ENCODE results near the gene FMO1.

Gene FMO1

GRCh38 chr1:171258943-171259342 is 10.6 kb downstream of the FMO1 start:
- no peak overlapping the region for H3K4me3 ChIP-seq (replicated peaks; ENCODE audit: low read depth, low read length)
- TF ChIP-seq CTCF (IDR thresholded peaks at IDR 0.05; ENCODE audit: insufficient read depth, low read length, poor library complexity, severe bottlenecking) = no peak
- no peaks in the 10 kb centered on the region for H3K36me3 ChIP-seq (ENCODE audit: control insufficient read depth, insufficient read depth, low read length)
- H3K27me3 ChIP-seq (replicated peaks; ENCODE audit: control insufficient read depth, insufficient read depth, low read length) = no peaks in the 10 kb centered on the region
- no peak for DNase-seq (ENCODE audit: extremely low read depth, insufficient read length)

GRCh38 chr1:171261336-171261735 is 13.0 kb downstream of the FMO1 start:
- H3K27me3 ChIP-seq (replicated peaks; ENCODE audit: control insufficient read depth, insufficient read depth, low read length) = no peaks in the 10 kb centered on the region
- no peak overlapping the region for H3K4me3 ChIP-seq (replicated peaks; ENCODE audit: low read depth, low read length)
- no peak for TF ChIP-seq CTCF (IDR thresholded peaks at IDR 0.05; ENCODE audit: insufficient read depth, low read length, poor library complexity, severe bottlenecking)
- no peaks in the 10 kb centered on the region for H3K36me3 ChIP-seq (ENCODE audit: control insufficient read depth, insufficient read depth, low read length)
- no peak for DNase-seq (ENCODE audit: extremely low read depth, insufficient read length)

GRCh38 chr1:171263901-171264300 is 15.6 kb downstream of the FMO1 start:
- Histone ChIP-seq H3K36me3 (ENCODE audit: control insufficient read depth, insufficient read depth, low read length) (no peaks in the 10 kb centered on the region), H3K27me3 (replicated peaks; ENCODE audit: control insufficient read depth, insufficient read depth, low read length) (no peaks in the 10 kb centered on the region), H3K4me3 (replicated peaks; ENCODE audit: low read depth, low read length) (no peak overlapping the region)
- no peak for TF ChIP-seq CTCF (IDR thresholded peaks at IDR 0.05; ENCODE audit: insufficient read depth, low read length, poor library complexity, severe bottlenecking)
- DNase-seq (ENCODE audit: extremely low read depth, insufficient read length) = no peak

DNA sequence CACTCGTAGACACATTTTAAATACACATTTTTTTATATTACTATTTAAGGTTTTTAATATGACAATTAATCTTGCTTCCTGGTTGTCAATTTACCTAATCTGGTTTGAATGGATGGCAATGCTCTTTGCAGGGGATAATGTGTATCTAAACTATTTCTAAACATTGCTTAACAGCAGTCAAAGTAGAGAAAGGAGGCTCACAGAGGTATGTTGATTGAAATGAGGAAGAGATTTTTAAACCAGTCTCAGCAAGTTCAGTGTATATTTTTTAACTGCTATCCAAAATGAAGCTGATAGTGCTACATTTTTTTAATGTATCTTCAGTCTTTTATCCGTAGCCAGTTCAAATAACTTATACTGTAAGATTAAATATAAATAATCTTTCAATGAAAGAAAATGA is 17.4 kb downstream of the FMO1 start:
- no peak for DNase-seq (ENCODE audit: extremely low read depth, insufficient read length)
- no peak for TF ChIP-seq CTCF (IDR thresholded peaks at IDR 0.05; ENCODE audit: insufficient read depth, low read length, poor library complexity, severe bottlenecking)
- Histone ChIP-seq H3K4me3 (replicated peaks; ENCODE audit: low read depth, low read length) (no peak overlapping the region), H3K36me3 (ENCODE audit: control insufficient read depth, insufficient read depth, low read length) (no peaks in the 10 kb centered on the region), H3K27me3 (replicated peaks; ENCODE audit: control insufficient read depth, insufficient read depth, low read length) (no peaks in the 10 kb centered on the region)

DNA sequence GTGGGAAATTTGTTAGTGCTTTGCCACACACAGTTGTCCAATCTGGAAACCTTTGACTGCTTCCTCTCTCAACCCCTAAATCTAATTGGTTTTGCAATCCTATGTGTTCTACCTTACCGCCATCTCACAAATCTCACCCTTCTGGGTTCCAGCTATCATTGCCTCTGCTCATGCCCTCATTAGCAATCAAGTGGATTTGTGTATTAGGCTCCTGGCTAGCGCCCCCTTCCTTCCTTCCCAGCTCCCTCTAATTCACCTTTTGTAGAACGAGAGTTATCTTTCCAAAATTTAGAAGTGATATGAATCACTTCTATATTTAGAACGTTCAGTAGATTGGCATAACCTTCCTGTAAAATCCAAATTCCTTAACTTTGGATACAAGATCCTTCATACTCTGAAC is 18.6 kb downstream of the FMO1 start:
- Histone ChIP-seq H3K36me3 (ENCODE audit: control insufficient read depth, insufficient read depth, low read length) (no peaks in the 10 kb centered on the region), H3K4me3 (replicated peaks; ENCODE audit: low read depth, low read length) (no peak overlapping the region), H3K27me3 (replicated peaks; ENCODE audit: control insufficient read depth, insufficient read depth, low read length) (no peaks in the 10 kb centered on the region)
- peak; percentile 7 for TF ChIP-seq CTCF (IDR thresholded peaks at IDR 0.05; ENCODE audit: insufficient read depth, low read length, poor library complexity, severe bottlenecking)
- no peak for DNase-seq (ENCODE audit: extremely low read depth, insufficient read length)

- no peaks in the 10 kb centered on the region for H3K27me3 ChIP-seq (replicated peaks; ENCODE audit: control insufficient read depth, insufficient read depth, low read length)
- TF ChIP-seq CTCF (IDR thresholded peaks at IDR 0.05; ENCODE audit: insufficient read depth, low read length, poor library complexity, severe bottlenecking) = no peak
- H3K36me3 ChIP-seq (ENCODE audit: control insufficient read depth, insufficient read depth, low read length) = no peaks in the 10 kb centered on the region
- no peak for DNase-seq (ENCODE audit: extremely low read depth, insufficient read length)
- no peak overlapping the region for H3K4me3 ChIP-seq (replicated peaks; ENCODE audit: low read depth, low read length)
These were observed 19.1 kb downstream of the FMO1 start for GRCh38 chr1:171267391-171267790.
